C4-2B (cell line): ENCODE results near the gene RAD21L1.

Experiments
- H3K27ac ChIP-seq: fragments of 450-650 bp; 2 replicates; pipeline ENCODE4 v1.5.1; 2017
- CTCF ChIP-seq: fragments of 450-650 bp; conservative IDR thresholded peaks from 2 replicates; pipeline ENCODE4 v1.5.1; 2017; ENCODE audit warnings: mild to moderate bottlenecking
- ZFX ChIP-seq: fragments of 450-650 bp; IDR thresholded peaks from 2 replicates; pipeline ENCODE4 v1.6.1; 2017

The RAD21L1 gene

GRCh38 chr20:1254254-1254653 is 28.4 kb downstream of the RAD21L1 start:
- no peak overlapping the region for H3K27ac ChIP-seq
- no peak for TF ChIP-seq CTCF
- TF ChIP-seq ZFX, result no peak

GRCh38 chr20:1255675-1256074 is 29.8 kb downstream of the RAD21L1 start:
- H3K27ac ChIP-seq, result no peak overlapping the region
- TF ChIP-seq CTCF (no peak), ZFX (no peak)

GRCh38 chr20:1263853-1264252 is 38.0 kb downstream of the RAD21L1 start:
- no peak overlapping the region for H3K27ac ChIP-seq
- TF ChIP-seq ZFX, result no peak
- TF ChIP-seq CTCF, result no peak

GRCh38 chr20:1264727-1265126 is 38.9 kb downstream of the RAD21L1 start:
- no peak for TF ChIP-seq CTCF
- no peak for TF ChIP-seq ZFX
- no peak overlapping the region for H3K27ac ChIP-seq

- TF ChIP-seq CTCF (no peak), ZFX (no peak)
- no peak overlapping the region for H3K27ac ChIP-seq
These were observed 39.5 kb downstream of the RAD21L1 start for GRCh38 chr20:1265226-1265915.

GRCh38 chr20:1265916-1266166 is 40.0 kb downstream of the RAD21L1 start:
- H3K27ac ChIP-seq, result no peak overlapping the region
- no peak for TF ChIP-seq ZFX
- TF ChIP-seq CTCF, result no peak

- H3K27ac ChIP-seq, result no peak within 1 kb of the TSS
- TF ChIP-seq CTCF (no peak), ZFX (no peak)
These were observed 40.5 kb downstream of the RAD21L1 start, which contains the start of gene SNPH for GRCh38 chr20:1266167-1266973. TSS of gene SNPH (plus strand) at chr20:1266294. CDS start at chr20:1296240, 29,946 bp downstream.
